ENCODE measurements around the gene ASPSCR1. TPM values are rescaled to one million over a fixed set of nuclear protein-coding genes. Genes with fewer than 3 reads are reported as not detected.

ASPSCR1 gene
- total and polyA plus RNA-seq, 2 of the 13 experiments (the other 11 are each of a cell fraction or from before 2014, with no cell fraction given): 274 to 314 TPM

- TF ChIP-seq SALL1 (CRISPR knock-in tag; IDR thresholded peaks at IDR 0.05) (peak; percentile 88), HNRNPK (IDR thresholded peaks at IDR 0.05; ENCODE audit: low read depth, low read length, poor library complexity, severe bottlenecking) (no peak), AFF4 (CRISPR knock-in tag; IDR thresholded peaks at IDR 0.05) (no peak), ZNF773 (CRISPR knock-in tag; IDR thresholded peaks at IDR 0.05; ENCODE audit: borderline replicate concordance) (0 out of 2 replicates have a peak, but pooled peaks have one; percentile 34), FUBP1 (CRISPR knock-in tag; IDR thresholded peaks at IDR 0.05; ENCODE audit: borderline replicate concordance) (no peak), ZSCAN5A (CRISPR knock-in tag; IDR thresholded peaks at IDR 0.05; ENCODE audit: borderline replicate concordance) (no peak), AKNA (CRISPR knock-in tag; IDR thresholded peaks at IDR 0.05; ENCODE audit: borderline replicate concordance) (no peak), NR2C2 (CRISPR knock-in tag; IDR thresholded peaks at IDR 0.05; ENCODE audit: borderline replicate concordance) (peak; percentile 90), ZNF350 (CRISPR knock-in tag; IDR thresholded peaks at IDR 0.05; ENCODE audit: borderline replicate concordance, low read depth) (peak; percentile 72; the same call in 1 of the 2 replicates), RFX3 (CRISPR knock-in tag; IDR thresholded peaks at IDR 0.05) (no peak)
- TF ChIP-seq, protein P1, sequence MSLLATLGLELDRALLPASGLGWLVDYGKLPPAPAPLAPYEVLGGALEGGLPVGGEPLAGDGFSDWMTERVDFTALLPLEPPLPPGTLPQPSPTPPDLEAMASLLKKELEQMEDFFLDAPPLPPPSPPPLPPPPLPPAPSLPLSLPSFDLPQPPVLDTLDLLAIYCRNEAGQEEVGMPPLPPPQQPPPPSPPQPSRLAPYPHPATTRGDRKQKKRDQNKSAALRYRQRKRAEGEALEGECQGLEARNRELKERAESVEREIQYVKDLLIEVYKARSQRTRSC (CRISPR knock-in tag; IDR thresholded peaks at IDR 0.05; ENCODE audit: low read depth): 0 out of 2 replicates have a peak, but pooled peaks have one; percentile 67
Observed at GRCh38 chr17:82056729-82057621, 79.5 kb downstream of the ASPSCR1 start (continued).
